Embryonic facial prominence (tissue), 1 donor: Measurements from ENCODE around the gene NUP210.

Experiments
- DNase-seq: peaks from one replicate; pipeline ENCODE4 v3.0.0-alpha.2; 2016; ENCODE audit errors: extremely low spot score

NUP210 gene

DNA sequence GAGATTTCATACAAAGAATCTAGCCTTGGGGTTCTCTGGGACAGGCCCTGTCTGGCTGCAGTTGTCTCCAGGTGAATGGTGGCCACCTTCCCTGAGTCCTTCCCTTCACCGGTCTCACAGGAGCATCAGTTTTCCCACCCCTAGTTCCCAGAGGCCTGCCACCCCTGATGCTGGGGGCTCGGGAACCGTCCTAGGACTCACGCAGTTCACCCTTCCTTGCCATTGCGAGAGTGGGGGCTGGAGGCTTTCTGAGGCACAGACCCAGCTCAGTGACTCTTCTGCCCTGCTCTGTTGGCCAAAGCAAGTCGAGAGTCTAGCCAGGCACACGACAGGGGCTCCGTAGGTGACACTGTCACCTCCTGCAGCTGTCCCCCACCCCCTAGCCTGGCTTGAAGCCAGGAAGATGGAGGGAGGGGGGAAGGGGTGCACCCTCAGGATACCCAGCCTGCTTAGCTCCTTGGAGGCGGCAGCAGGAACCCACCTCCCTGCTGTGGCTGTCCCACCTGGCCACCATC is 130.3 kb downstream of the NUP210 start:
- no peak for DNase-seq

DNA sequence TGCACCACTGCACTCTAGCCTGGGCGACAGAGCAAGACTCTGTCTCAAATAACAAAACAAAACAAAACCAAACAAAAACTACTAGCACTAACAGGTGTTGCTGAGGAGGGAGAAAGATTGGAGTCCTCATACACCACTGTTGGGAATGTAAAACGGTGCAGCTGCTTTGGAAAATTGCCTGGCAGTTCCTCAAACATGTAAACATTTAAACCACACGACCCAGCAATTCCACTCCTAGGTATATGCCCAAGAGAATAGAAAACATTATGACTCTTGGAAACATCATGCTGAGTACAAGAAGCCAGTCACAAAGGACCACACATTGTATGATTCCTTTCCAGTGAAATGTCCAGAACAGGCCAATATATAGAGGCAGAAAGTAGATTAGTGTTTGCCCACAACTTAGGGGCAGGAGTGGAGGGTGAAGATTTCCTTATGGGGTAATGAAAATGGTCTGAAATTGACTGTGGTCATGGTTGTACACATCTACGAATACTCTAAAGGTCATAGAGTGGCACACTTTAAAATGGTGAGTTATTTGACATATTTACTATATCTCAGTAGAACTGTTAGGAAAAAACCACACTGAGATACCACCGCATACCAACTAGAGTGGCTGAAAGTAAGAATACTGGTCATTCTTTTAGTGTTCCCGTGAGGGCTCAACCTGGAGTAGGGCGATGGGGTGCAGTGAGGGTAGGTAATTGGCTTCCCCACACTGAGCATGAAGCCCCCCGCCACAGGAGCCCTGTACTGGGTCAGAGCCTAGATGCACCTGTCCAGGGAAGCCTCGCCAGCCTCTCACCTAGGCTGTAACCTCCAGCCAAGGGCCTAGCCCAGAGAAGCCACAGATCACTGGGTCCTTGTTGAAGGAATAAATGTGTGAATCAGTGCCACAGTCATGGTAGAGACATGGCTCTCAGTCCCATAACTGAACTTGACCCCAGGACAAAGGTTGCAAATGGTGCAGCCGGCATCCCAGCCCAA is 131.1 kb downstream of the NUP210 start:
- no peak for DNase-seq

- DNase-seq: no peak
These were observed 132.3 kb downstream of the NUP210 start for GRCh38 chr3:13287833-13288232.

DNA sequence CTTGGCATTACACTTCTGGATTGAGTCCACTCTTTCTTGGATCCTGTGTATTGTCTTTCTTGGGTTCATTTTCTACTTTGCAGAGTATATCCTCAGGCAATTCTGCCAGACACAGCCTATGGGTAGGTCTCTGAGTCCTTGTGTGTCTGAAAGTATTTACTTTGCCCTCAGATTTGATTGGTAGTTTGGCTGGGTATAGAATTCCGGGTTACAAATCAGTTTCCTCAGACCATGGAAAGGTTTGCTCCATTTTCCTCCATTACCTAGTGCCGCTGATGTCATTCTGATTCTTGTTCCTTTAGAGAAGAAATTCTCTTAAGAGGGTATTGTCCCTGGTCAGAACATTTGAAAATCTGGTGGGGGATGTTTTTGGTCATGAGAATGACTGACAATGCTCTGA is 133.2 kb downstream of the NUP210 start:
- DNase-seq: no peak

DNA sequence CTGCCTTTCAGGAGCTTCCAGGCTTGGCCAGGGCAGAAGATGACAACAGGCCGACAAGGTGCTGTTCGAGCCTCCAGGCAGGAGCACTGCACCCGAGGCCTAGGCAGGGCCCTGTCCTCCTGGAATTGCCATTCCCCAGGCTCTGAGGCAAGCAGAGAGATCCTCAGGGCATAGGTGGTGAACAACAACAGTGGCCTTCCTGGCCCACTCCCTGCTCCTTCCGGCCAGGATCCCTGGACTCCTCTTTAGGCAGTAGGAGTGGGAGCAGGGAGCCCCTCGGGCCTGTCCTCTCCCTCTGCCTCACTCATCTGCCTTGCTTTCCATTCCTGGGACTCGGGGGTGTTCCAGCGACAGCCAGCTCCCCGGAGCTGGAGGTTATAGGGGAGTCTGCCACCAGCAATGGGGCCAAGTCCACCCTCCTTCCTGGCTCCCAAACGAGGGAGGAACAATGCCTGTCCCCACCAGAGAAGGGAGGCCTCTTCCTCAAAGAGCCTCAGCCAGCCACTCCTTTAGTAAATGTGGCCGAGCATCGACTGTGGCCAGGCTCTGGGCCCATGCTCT is 135.0 kb downstream of the NUP210 start:
- no peak for DNase-seq

- DNase-seq: no peak
These were observed 136.3 kb downstream of the NUP210 start for GRCh38 chr3:13283877-13284264.

GRCh38 chr3:13282986-13283876 is 136.9 kb downstream of the NUP210 start:
- no peak for DNase-seq

- no peak for DNase-seq
These were observed 137.7 kb downstream of the NUP210 start for GRCh38 chr3:13282358-13282985.

- no peak for DNase-seq
These were observed 138.4 kb downstream of the NUP210 start for GRCh38 chr3:13281507-13282357.

- DNase-seq: no peak
These were observed 139.2 kb downstream of the NUP210 start for GRCh38 chr3:13280811-13281506.

- no peak for DNase-seq
These were observed 139.9 kb downstream of the NUP210 start for GRCh38 chr3:13280122-13280790.

GRCh38 chr3:13279532-13279910 is 140.6 kb downstream of the NUP210 start:
- no peak for DNase-seq

- DNase-seq: no peak
These were observed 141.2 kb downstream of the NUP210 start for GRCh38 chr3:13278783-13279531.

GRCh38 chr3:13277860-13278531 is 142.1 kb downstream of the NUP210 start:
- DNase-seq: no peak

DNA sequence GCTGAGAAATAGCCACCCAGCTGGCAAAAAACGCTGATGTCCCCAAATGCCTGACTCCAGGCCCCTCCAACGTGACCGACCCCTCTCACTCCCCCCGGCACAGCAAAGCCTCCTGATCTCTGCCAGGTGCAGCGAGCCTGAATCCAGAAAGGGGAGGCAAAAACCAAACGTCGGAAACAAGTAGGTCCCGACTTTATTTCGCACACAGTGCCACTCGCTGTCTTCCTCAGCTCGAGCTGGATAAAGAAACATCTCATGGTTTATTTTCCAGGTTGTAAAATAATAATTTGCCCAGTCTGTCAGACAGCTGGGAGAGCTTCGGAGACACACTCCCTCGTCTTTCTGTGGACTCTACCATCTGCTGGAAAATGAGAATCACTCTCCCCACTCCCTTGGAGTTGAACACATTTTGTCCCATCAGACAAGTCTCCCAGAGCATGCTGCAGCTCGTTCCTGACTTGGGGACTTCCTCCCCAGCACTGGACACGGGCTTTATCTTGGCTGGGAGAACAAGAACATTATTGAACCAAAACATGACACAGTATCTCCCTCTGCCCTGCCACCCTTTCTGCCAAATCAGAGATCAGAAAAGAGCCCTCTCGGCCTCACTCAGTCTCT is 142.8 kb downstream of the NUP210 start:
- DNase-seq: no peak

DNA sequence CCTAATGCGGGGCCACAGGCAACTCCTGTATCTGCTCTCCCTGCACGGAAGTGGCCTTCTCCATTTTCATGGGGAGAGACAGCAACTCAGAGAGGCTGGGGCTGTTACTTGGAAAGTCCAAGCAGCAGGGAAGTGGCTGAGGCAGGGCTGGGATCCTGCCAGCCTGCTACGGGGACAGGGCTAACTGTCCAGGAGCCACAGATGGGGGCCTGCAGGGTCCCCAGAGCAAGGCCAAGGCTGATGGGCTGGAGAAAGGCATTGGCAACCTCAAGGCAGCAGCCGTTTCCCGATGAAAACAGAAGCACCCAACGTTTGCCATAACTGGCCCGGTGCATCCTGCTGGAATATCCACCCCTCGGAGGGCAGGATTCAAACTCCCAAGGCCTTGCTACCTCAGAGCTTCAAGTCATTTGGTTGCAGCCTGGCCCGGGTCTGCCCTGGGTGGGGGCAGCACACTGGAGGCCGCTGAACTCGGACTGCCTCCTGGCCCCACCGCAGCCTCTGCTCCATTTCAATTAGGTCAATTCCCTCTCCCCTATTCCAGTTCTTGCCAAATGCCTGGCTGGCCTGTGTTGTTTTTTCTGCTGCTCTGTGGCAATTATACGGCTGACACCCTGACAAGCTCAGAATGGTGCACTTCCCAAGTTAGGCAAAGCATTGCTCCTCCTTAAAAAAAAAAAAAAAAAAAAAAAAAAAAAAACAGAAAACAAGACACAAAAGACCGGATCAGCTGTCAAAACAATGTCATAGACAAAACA is 143.5 kb downstream of the NUP210 start:
- no peak for DNase-seq
